GM21576 (cell line): ENCODE measurements around the gene MOCS2.

ENCODE experiments used
- ATAC-seq: cut with Tn5 transposase; IDR thresholded peaks from one replicate; pipeline ENCODE4 v1.9.1; 2021; ENCODE audit warnings: mild to moderate bottlenecking, moderate library complexity; ENCODE audit not compliant: unreplicated experiment

MOCS2 gene

DNA sequence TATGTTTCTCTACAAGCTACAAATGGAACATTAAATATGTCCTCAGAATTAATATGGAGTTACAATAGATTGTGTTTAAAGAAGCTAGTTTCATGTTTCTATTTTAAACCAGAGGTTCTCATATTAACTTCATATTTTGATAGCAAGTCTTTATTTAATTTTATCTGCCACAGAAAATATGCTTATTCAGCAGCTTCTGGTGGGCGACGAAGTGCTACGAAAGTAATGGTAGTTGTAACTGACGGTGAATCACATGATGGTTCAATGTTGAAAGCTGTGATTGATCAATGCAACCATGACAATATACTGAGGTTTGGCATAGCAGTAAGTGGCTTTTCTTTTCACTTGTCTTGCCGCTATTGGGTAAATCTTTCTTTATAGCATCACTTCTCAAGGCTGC is 54.2 kb downstream of the MOCS2 start:
- ATAC-seq = no peak

DNA sequence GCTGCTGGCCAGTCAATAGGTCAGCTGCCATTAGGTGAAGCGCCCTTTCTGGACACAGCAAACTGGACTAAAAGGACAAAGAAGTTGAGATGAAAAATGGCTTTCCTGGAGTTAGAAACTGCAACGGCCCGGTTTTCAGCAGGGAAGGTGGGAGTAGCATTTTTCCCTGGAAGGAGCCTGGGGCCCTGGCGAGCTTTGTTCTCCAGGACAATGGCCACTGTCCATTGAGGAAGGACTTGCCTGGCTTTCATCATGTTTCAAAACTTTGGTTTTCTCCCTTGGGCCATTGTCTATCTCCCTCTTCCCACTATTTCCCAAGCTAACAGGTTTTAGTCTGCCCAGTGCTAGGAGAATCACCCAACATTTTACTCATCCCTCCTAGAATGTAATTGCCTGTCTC is 56.2 kb downstream of the MOCS2 start:
- no peak for ATAC-seq

GRCh38 chr5:53052499-53052898 is 57.1 kb downstream of the MOCS2 start:
- ATAC-seq = no peak

DNA sequence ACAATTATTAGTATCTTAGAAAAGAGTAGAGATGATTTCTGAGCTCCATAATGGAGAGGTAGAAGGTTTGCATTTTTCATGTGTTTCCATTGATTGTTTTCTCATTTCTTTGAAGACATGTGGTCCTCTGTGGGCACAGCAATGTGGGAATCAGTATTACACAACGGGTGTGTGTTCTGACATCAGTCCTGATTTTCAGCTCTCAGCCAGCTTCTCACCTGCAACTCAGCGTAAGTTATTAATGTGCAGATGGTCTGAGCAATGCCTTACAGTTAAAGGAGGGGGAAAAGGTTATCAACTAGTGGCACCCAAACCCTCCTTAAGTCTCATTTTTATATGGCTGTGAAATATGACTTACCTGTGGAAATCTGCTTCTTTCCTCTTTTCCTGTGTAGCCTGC is 61.3 kb downstream of the MOCS2 start:
- no peak for ATAC-seq
